Measurements from ENCODE around the gene DLGAP1. TPM values are rescaled to one million over a fixed set of nuclear protein-coding genes. Genes with fewer than 3 reads are reported as not detected.

The DLGAP1 gene
- polyA plus RNA-seq, 1 of the 3 experiments (the other 2 are of a cell fraction) = not detected

DNA sequence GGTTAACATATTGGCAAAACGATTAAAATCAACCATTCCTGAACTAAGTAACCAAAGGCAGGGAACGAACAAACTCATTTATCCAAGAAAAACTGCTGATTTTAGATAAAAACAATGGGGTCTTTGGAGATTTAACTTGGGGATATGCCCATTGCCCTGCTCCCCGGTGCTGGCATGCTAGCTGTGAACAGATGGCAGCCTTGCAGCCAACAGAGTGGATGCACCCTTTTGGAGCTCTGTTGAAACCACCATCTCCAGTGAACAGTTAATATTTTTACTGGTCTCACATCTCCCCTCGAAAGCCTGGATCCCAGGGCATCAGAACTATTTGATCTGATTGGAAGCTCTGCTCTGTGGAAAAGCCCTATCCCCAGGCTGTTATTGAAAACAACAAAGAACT lies 702.0 kb downstream of the DLGAP1 start:
- no peak overlapping the region for H2AFZ ChIP-seq (ENCODE audit: low read depth)
- H3F3A ChIP-seq (replicated peaks; ENCODE audit: insufficient read depth) = no peaks in the 10 kb centered on the region
- ChIA-PET CTCF (interaction anchor here (0.7 kb wide), 1 partner anchor 18 kb away, joined by 3 read pairs; no protein-coding TSS in a partner anchor), POLR2A (no interaction called here)
- TF ChIP-seq NFIC (IDR thresholded peaks at IDR 0.05; ENCODE audit: borderline replicate concordance) (no peak), JUND (IDR thresholded peaks at IDR 0.05) (no peak), RAD21 (IDR thresholded peaks at IDR 0.05; ENCODE audit: low read length) (no peak), RFX5 (IDR thresholded peaks at IDR 0.05; ENCODE audit: low read length) (no peak), ELF1 (IDR thresholded peaks at IDR 0.05) (no peak), RCOR1 (IDR thresholded peaks at IDR 0.05; ENCODE audit: low read length) (no peak), TCF12 (IDR thresholded peaks at IDR 0.05) (no peak), SIN3A (IDR thresholded peaks at IDR 0.05; ENCODE audit: borderline replicate concordance, low read depth, low read length) (no peak), RXRA (IDR thresholded peaks at IDR 0.05; ENCODE audit: borderline replicate concordance, low read depth) (no peak), NRF1 (IDR thresholded peaks at IDR 0.05; ENCODE audit: low read depth, low read length) (no peak), FOXM1 (IDR thresholded peaks at IDR 0.05; ENCODE audit: low read depth) (no peak), FOSL2 (IDR thresholded peaks at IDR 0.05; ENCODE audit: borderline replicate concordance, low read depth) (no peak), POLR2AphosphoS5 (IDR thresholded peaks at IDR 0.05; ENCODE audit: low read depth, low read length) (no peak), FOXJ3 (CRISPR knock-in tag; IDR thresholded peaks at IDR 0.05) (no peak)
- TF ChIP-seq, protein P1, sequence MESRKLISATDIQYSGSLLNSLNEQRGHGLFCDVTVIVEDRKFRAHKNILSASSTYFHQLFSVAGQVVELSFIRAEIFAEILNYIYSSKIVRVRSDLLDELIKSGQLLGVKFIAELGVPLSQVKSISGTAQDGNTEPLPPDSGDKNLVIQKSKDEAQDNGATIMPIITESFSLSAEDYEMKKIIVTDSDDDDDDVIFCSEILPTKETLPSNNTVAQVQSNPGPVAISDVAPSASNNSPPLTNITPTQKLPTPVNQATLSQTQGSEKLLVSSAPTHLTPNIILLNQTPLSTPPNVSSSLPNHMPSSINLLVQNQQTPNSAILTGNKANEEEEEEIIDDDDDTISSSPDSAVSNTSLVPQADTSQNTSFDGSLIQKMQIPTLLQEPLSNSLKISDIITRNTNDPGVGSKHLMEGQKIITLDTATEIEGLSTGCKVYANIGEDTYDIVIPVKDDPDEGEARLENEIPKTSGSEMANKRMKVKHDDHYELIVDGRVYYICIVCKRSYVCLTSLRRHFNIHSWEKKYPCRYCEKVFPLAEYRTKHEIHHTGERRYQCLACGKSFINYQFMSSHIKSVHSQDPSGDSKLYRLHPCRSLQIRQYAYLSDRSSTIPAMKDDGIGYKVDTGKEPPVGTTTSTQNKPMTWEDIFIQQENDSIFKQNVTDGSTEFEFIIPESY (IDR thresholded peaks at IDR 0.05; ENCODE audit: borderline replicate concordance, low read depth) = no peak
- TF ChIP-seq, protein P2, sequence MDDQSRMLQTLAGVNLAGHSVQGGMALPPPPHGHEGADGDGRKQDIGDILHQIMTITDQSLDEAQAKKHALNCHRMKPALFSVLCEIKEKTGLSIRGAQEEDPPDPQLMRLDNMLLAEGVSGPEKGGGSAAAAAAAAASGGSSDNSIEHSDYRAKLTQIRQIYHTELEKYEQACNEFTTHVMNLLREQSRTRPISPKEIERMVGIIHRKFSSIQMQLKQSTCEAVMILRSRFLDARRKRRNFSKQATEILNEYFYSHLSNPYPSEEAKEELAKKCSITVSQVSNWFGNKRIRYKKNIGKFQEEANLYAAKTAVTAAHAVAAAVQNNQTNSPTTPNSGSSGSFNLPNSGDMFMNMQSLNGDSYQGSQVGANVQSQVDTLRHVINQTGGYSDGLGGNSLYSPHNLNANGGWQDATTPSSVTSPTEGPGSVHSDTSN (IDR thresholded peaks at IDR 0.05) = no peak
- TF ChIP-seq, protein P3, sequence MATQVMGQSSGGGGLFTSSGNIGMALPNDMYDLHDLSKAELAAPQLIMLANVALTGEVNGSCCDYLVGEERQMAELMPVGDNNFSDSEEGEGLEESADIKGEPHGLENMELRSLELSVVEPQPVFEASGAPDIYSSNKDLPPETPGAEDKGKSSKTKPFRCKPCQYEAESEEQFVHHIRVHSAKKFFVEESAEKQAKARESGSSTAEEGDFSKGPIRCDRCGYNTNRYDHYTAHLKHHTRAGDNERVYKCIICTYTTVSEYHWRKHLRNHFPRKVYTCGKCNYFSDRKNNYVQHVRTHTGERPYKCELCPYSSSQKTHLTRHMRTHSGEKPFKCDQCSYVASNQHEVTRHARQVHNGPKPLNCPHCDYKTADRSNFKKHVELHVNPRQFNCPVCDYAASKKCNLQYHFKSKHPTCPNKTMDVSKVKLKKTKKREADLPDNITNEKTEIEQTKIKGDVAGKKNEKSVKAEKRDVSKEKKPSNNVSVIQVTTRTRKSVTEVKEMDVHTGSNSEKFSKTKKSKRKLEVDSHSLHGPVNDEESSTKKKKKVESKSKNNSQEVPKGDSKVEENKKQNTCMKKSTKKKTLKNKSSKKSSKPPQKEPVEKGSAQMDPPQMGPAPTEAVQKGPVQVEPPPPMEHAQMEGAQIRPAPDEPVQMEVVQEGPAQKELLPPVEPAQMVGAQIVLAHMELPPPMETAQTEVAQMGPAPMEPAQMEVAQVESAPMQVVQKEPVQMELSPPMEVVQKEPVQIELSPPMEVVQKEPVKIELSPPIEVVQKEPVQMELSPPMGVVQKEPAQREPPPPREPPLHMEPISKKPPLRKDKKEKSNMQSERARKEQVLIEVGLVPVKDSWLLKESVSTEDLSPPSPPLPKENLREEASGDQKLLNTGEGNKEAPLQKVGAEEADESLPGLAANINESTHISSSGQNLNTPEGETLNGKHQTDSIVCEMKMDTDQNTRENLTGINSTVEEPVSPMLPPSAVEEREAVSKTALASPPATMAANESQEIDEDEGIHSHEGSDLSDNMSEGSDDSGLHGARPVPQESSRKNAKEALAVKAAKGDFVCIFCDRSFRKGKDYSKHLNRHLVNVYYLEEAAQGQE (IDR thresholded peaks at IDR 0.05; ENCODE audit: low read depth, low read length) = no peak
- no peaks in the 10 kb centered on the region for H3K79me2 ChIP-seq (ENCODE audit: insufficient read depth)
- no peak for DNase-seq
- H3K4me1 ChIP-seq (ENCODE audit: control insufficient read depth in 1 of 2, insufficient read depth in 2 of 2, low read depth in 1 of 2, low read length in 1 of 2) = no peaks in the 10 kb centered on the region
- no peaks in the 10 kb centered on the region for H4K20me1 ChIP-seq (ENCODE audit: insufficient read depth)
- H3K9me2 ChIP-seq = no peaks in the 10 kb centered on the region
- peaks cover 10% of the 10 kb centered on the region; the same call in 1 of the 2 replicates for H3K9me3 ChIP-seq
- no peak overlapping the region for H3K9ac ChIP-seq
- no peaks in the 10 kb centered on the region for H3K27me3 ChIP-seq (ENCODE audit: insufficient read depth)
- no peak overlapping the region for H3K4me2 ChIP-seq
- no peak overlapping the region for H3K4me3 ChIP-seq (ENCODE audit: low read depth in 2 of 2, low read length in 1 of 2)
- under 1% methylated on average over 4 of the region's 4 CpGs for WGBS (ENCODE audit: low lambda C conversion rate)
- H3K27ac ChIP-seq (ENCODE audit: low read depth in 2 of 2, low read length in 1 of 2) = no peak overlapping the region
- H3K36me3 ChIP-seq (replicated peaks in 1 of 2; ENCODE audit: control insufficient read depth in 1 of 2, insufficient read depth in 2 of 2, low read length in 1 of 2) = no peaks in the 10 kb centered on the region
